Hepatocyte (in vitro differentiated cells): ENCODE results near the gene ACD. TPM values are rescaled to one million over a fixed set of nuclear protein-coding genes. Genes with fewer than 3 reads are reported as not detected.

Experiments
- DNase-seq: peaks from one replicate; pipeline ENCODE4 v3.0.0-alpha.2; 2016; ENCODE audit warnings: low spot score
- H2AFZ ChIP-seq: fragments of 200-600 bp; sonication (generic); 2 replicates; pipeline ENCODE4 v1.6.0; 2016; ENCODE audit warnings: antibody characterized with exemption, mild to moderate bottlenecking
- H3K27ac ChIP-seq: fragments of 200-600 bp; sonication (generic); 2 replicates; pipeline ENCODE4 v1.5.1; 2016; ENCODE audit warnings: mild to moderate bottlenecking
- H3K27me3 ChIP-seq: fragments of 200-600 bp; sonication (generic); 2 replicates; pipeline ENCODE4 v1.6.1; 2016
- H3K36me3 ChIP-seq: fragments of 200-600 bp; sonication (generic); replicated peaks from 2 replicates; pipeline ENCODE4 v1.5.1; 2016; ENCODE audit warnings: low read depth; ENCODE audit not compliant: insufficient read depth
- H3K4me1 ChIP-seq: fragments of 200-600 bp; sonication (generic); 2 replicates; pipeline ENCODE4 v1.5.1; 2016; ENCODE audit warnings: mild to moderate bottlenecking, moderate library complexity; ENCODE audit not compliant: insufficient read depth
- H3K4me2 ChIP-seq: fragments of 200-600 bp; sonication (generic); 2 replicates; pipeline ENCODE4 v1.6.0; 2016
- H3K4me3 ChIP-seq: fragments of 200-600 bp; sonication (generic); 2 replicates; pipeline ENCODE4 v1.5.1; 2016; ENCODE audit warnings: mild to moderate bottlenecking
- H3K79me2 ChIP-seq: fragments of 200-600 bp; sonication (generic); 2 replicates; pipeline ENCODE4 v1.6.0; 2017; ENCODE audit warnings: mild to moderate bottlenecking
- H3K9me2 ChIP-seq: fragments of 200-600 bp; sonication (generic); replicated peaks from 2 replicates; pipeline ENCODE4 v1.6.0; 2017; ENCODE audit warnings: mild to moderate bottlenecking; ENCODE audit not compliant: insufficient read depth
- H3K9me3 ChIP-seq: fragments of 200-600 bp; sonication (generic); 2 replicates; pipeline ENCODE4 v1.5.1; 2016; ENCODE audit warnings: low read depth, mild to moderate bottlenecking
- H4K20me1 ChIP-seq: fragments of 200-600 bp; sonication (generic); 2 replicates; pipeline ENCODE4 v1.6.0; 2016; ENCODE audit warnings: mild to moderate bottlenecking; ENCODE audit not compliant: insufficient read depth, poor library complexity, severe bottlenecking
- EZH2 ChIP-seq: fragments of 200-600 bp; sonication (generic); IDR thresholded peaks from 2 replicates; pipeline ENCODE4 v1.6.1; 2016; ENCODE audit warnings: antibody characterized with exemption, mild to moderate bottlenecking, borderline replicate concordance
- EZH2phosphoT487 ChIP-seq: fragments of 200-600 bp; sonication (generic); IDR thresholded peaks from one replicate; pipeline ENCODE4 v1.6.1; 2018; ENCODE audit warnings: antibody characterized with exemption, mild to moderate bottlenecking, low read depth, moderate library complexity; ENCODE audit not compliant: unreplicated experiment, severe bottlenecking
- WGBS: methylation state at CpG from one replicate; pipeline ENCODE4 v1.1.6; 2016; ENCODE audit warnings: low lambda C conversion rate; ENCODE audit errors: missing lambda C conversion rate; 5-methylcytosine and 5-hydroxymethylcytosine counted together
- polyA plus RNA-seq: library from polyadenylated mRNA; unstranded; fragments of >200 nt; fragmentation: Nextera tagmentation; extraction: Ambion mirVana; gene quantifications from 2 replicates; pipeline ENCODE4 v1.2.1, GENCODE V29; 2016
- total RNA-seq: library from RNA; depleted of rRNA; stranded (reverse); fragments of >200 nt; gene quantifications from 2 replicates; pipeline ENCODE4 v1.2.3, GENCODE V29; 2014
- TF ChIP-seq, protein P1 (sequence below): fragments of 200-600 bp; sonication (generic); IDR thresholded peaks from 2 replicates; pipeline ENCODE4 v1.5.1; 2016; ENCODE audit warnings: antibody characterized with exemption, mild to moderate bottlenecking; ENCODE audit not compliant: poor library complexity

Gene ACD
- total and polyA plus RNA-seq, 2 experiments from 2014 or later = 18.5 to 26.3 TPM

GRCh38 chr16:67707790-67708189 lies 47.7 kb upstream of the ACD start:
- Histone ChIP-seq H3K9me2 (no peaks in the 10 kb centered on the region), H3K4me2 (no peak overlapping the region), H4K20me1 (no peaks in the 10 kb centered on the region), H3K27me3 (no peaks in the 10 kb centered on the region), H3K27ac (no peak overlapping the region), H3K4me1 (no peaks in the 10 kb centered on the region), H3K79me2 (peaks cover 30% of the 10 kb centered on the region), H3K36me3 (no peaks in the 10 kb centered on the region), H3K9me3 (no peaks in the 10 kb centered on the region), H2AFZ (no peak overlapping the region), H3K4me3 (no peak overlapping the region)
- no peak for DNase-seq
- TF ChIP-seq, protein P1, sequence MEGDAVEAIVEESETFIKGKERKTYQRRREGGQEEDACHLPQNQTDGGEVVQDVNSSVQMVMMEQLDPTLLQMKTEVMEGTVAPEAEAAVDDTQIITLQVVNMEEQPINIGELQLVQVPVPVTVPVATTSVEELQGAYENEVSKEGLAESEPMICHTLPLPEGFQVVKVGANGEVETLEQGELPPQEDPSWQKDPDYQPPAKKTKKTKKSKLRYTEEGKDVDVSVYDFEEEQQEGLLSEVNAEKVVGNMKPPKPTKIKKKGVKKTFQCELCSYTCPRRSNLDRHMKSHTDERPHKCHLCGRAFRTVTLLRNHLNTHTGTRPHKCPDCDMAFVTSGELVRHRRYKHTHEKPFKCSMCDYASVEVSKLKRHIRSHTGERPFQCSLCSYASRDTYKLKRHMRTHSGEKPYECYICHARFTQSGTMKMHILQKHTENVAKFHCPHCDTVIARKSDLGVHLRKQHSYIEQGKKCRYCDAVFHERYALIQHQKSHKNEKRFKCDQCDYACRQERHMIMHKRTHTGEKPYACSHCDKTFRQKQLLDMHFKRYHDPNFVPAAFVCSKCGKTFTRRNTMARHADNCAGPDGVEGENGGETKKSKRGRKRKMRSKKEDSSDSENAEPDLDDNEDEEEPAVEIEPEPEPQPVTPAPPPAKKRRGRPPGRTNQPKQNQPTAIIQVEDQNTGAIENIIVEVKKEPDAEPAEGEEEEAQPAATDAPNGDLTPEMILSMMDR = no peak
- no peak for TF ChIP-seq EZH2phosphoT487
- no peak for TF ChIP-seq EZH2
- WGBS = 95% methylated on average over 5 of the region's 5 CpGs

DNA sequence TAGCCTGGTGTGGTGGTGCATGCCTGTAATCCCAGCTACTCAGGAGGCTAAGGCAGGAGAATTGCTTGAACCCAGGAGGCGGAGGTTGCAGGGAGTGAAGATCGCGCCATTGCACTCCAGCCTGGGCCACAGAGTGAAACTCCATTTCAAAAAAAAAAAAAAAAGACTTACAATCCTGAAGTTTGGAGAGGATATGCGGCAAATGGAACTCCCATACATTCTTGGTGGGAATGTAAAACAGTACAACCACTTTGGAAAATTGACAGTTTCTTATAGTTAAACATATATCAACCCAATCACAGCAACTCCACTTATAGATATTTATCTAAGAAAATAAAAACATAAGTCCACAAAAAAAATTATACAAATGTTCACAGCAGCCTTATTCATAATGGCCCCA lies 47.1 kb upstream of the ACD start:
- WGBS = 93% methylated on average over 4 of the region's 4 CpGs
- no peaks in the 10 kb centered on the region for H3K9me2 ChIP-seq

DNA sequence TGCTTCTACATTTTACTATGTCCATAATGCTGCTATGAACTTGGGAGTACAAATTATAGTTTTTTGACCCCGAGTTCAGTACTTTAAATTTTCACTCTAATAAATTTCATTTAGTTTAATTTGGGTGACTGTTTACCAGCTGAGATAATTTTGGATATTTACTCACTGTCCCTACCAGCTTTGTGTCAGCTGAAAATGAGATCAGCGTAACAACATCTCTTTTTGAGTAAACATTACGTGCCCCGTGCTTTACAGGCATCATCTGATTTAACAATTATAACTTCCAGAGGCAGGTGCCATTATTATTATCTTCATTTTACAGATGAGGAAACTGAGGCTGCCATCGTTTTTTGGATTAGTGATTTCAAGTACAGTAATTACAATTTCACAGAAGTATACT lies 44.0 kb upstream of the ACD start:
- Histone ChIP-seq H3K4me1 (no peaks in the 10 kb centered on the region), H4K20me1 (no peaks in the 10 kb centered on the region), H3K9me3 (no peaks in the 10 kb centered on the region), H3K79me2 (peaks cover 30% of the 10 kb centered on the region), H3K27me3 (no peaks in the 10 kb centered on the region), H2AFZ (no peak overlapping the region), H3K4me2 (no peak overlapping the region), H3K4me3 (no peak overlapping the region), H3K27ac (no peak overlapping the region), H3K36me3 (no peaks in the 10 kb centered on the region), H3K9me2 (no peaks in the 10 kb centered on the region)
- no peak for DNase-seq
- TF ChIP-seq EZH2 (no peak), EZH2phosphoT487 (no peak)
- TF ChIP-seq, protein P1 = no peak
- WGBS = 86% methylated on average over 5 of the region's 5 CpGs

More for the DNA sequence above, 47.1 kb upstream of the ACD start:
- peaks cover 30% of the 10 kb centered on the region for H3K79me2 ChIP-seq
- no peak overlapping the region for H2AFZ ChIP-seq
- H4K20me1 ChIP-seq = no peaks in the 10 kb centered on the region
- H3K4me1 ChIP-seq = no peaks in the 10 kb centered on the region
- H3K4me2 ChIP-seq = no peak overlapping the region
- no peak overlapping the region for H3K4me3 ChIP-seq
- H3K36me3 ChIP-seq = no peaks in the 10 kb centered on the region
- no peak for DNase-seq
- no peak overlapping the region for H3K27ac ChIP-seq
- TF ChIP-seq EZH2 = no peak
- H3K27me3 ChIP-seq = no peaks in the 10 kb centered on the region
- no peaks in the 10 kb centered on the region for H3K9me3 ChIP-seq

DNA sequence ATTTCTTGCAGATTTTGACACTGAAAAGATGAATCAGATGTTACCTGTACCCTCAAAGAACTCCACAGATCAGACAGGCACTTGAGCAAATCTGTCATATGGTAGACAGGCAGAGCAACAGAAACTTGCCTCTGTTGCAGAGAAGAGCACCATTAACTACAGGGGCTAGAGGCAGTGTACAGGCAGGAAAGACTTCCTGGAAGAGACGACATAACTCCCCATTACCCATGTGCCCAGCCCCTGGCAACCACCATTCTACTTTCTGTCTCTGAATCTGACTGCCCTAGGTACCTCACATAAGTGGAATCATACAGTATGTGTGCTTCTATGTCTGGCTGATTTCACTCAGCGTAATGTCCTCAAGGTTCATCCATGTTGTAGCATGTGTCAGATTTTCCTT lies 43.6 kb upstream of the ACD start:
- Histone ChIP-seq H3K4me2 (no peak overlapping the region), H4K20me1 (no peaks in the 10 kb centered on the region), H3K4me3 (no peak overlapping the region), H2AFZ (no peak overlapping the region), H3K4me1 (no peaks in the 10 kb centered on the region), H3K9me2 (no peaks in the 10 kb centered on the region), H3K9me3 (no peaks in the 10 kb centered on the region), H3K36me3 (no peaks in the 10 kb centered on the region), H3K27me3 (no peaks in the 10 kb centered on the region), H3K79me2 (peaks cover 30% of the 10 kb centered on the region), H3K27ac (no peak overlapping the region)
- WGBS = 88% methylated on average over 2 of the region's 2 CpGs
- DNase-seq = no peak
- TF ChIP-seq EZH2 (no peak), EZH2phosphoT487 (no peak)
- TF ChIP-seq, protein P1 = no peak
